GM12864 (cell line): ENCODE data around the gene ANKS1A.
A peak's percentile ranks its signal among the peaks of the same experiment; 100 is the strongest.

ENCODE experiments used
- DNase-seq: peaks from one replicate; pipeline ENCODE4 v3.0.0-alpha.2; 2011; ENCODE audit warnings: low read depth
- H3K4me3 ChIP-seq: 2 replicates; pipeline ENCODE4 v1.5.1; 2011; ENCODE audit warnings: mild to moderate bottlenecking, low read depth, low read length, control low read depth
- TF ChIP-seq, protein P1 (sequence below): IDR thresholded peaks from 2 replicates; pipeline ENCODE4 v1.5.1; 2011; ENCODE audit warnings: low read depth, mild to moderate bottlenecking, moderate library complexity, low read length, control low read depth, inconsistent platforms; ENCODE audit errors: missing control alignments

ANKS1A gene

DNA sequence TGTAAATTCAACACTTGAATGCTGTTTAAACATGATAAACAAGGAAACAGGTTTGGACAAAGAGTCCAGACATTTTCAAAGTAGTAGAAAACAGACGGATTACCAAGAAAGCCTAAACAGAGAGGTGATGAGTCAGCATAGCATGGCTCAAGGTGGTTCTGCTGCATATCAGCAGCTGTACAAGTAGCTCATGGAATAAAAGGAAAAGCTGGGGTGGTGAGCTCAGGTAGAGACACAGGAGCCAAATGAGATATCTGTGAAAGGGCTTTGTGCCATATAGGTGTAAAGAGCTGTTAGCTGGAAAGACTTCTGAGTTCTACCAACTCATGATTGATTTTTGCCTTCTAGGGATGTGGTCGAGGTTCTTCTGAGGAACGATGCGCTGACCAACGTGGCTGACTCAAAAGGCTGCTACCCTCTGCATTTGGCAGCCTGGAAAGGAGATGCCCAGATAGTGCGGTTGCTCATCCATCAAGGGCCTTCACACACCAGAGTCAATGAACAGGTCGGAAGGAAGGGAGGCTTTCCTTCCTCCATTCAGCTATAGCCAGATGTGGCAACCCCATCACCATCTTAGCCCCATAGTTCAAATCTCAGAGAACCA, 80.7 kb downstream of the ANKS1A start:
- TF ChIP-seq, protein P1, sequence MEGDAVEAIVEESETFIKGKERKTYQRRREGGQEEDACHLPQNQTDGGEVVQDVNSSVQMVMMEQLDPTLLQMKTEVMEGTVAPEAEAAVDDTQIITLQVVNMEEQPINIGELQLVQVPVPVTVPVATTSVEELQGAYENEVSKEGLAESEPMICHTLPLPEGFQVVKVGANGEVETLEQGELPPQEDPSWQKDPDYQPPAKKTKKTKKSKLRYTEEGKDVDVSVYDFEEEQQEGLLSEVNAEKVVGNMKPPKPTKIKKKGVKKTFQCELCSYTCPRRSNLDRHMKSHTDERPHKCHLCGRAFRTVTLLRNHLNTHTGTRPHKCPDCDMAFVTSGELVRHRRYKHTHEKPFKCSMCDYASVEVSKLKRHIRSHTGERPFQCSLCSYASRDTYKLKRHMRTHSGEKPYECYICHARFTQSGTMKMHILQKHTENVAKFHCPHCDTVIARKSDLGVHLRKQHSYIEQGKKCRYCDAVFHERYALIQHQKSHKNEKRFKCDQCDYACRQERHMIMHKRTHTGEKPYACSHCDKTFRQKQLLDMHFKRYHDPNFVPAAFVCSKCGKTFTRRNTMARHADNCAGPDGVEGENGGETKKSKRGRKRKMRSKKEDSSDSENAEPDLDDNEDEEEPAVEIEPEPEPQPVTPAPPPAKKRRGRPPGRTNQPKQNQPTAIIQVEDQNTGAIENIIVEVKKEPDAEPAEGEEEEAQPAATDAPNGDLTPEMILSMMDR: no peak
- DNase-seq: no peak
- no peak overlapping the region for H3K4me3 ChIP-seq

DNA sequence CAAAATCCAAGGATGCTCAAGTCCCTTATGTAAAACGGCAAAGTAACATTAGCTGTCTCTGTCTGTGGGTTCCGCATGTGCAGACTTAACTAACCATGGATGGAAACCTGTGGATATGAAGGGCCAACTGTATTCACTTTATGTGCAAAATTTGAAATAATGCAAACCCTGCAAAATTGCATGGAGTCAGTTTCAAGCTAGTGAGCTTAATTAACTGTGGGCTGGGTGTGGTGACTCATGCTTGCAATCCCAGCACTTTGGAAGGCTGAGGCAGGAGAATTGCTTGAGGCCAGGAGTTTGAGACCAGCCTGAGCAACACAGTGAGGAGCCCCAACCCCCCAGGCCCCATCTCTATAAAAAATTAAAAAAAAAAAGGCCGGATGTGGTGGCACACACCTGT, 81.4 kb downstream of the ANKS1A start:
- DNase-seq: no peak
- no peak overlapping the region for H3K4me3 ChIP-seq

DNA sequence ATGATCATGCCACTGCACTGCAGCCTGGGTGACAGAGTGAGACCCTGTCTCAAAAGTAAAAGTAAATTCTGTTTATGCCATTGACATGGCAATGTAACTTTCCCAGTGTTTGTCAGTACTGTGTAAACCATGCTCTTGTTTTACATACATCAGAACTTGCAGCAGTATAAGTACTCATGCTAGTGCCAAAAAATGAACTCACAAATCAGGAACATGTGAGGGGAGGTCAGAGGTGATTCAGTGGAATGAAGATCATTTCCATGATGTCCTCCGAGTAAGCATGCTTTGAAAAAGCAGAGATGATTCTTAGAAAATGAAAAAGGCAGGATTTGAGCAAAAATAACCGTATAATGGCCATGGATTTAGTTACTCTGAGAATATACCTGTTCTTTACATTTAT, 81.9 kb downstream of the ANKS1A start:
- TF ChIP-seq, protein P1: no peak
- DNase-seq: no peak
- no peak overlapping the region for H3K4me3 ChIP-seq

More for the DNA sequence above, 81.4 kb downstream of the ANKS1A start:
- TF ChIP-seq, protein P1: no peak

DNA sequence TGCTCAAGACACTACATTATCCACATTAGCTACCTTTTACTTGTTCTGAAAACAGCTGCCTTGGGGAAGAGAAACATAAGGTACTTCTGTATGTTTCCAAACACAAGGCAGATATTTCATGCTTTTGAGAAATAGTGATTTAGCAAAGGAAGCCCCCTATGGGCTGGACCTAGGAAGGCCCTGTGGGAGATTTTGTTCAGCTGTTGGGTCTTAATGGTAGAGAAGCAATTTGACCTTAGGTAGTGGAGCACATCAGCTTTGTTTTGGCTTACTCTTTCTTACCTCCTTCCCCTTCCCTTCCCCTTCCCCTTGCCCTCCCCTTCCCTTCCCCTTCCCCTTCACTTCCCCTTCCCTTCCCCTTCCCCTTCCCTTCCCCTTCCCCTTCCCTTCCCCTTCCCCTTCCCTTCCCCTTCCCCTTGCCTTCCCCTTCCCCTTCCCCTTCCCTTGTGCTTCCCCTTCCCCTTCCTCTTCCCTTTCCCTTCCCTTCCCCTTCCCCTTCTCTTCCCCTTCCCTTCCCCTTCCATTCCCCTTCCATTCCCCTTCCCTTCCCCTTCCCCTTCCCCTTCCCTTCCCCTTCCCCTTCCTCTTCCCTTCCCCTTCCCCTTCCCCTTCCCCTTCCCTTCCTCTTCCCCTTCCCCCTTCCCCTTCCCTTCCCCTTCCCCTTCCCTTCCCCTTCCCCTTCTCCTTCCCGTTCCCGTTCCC, 84.6 kb downstream of the ANKS1A start:
- no peak overlapping the region for H3K4me3 ChIP-seq
- TF ChIP-seq, protein P1: peak; percentile 28
- no peak for DNase-seq

DNA sequence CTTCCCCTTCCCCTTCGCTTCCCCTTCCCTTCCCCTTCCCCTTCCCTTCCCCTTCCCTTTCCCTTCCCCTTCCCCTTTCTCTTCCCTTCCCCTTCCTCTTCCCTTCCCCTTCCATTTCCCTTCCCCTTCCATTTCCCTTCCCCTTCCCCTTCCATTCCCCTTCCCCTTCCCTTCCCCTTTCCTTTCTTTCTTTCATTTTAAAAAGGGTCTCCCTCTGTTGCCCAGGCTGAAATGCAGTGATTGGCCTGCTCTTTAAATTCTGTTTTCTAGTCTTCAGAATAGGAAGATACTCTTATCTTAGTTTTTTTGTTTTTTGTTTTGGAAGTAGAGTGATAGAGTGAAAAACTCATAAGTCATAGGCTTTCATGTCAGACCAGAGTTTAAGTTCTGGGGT, 85.2 kb downstream of the ANKS1A start:
- TF ChIP-seq, protein P1: no peak

DNA sequence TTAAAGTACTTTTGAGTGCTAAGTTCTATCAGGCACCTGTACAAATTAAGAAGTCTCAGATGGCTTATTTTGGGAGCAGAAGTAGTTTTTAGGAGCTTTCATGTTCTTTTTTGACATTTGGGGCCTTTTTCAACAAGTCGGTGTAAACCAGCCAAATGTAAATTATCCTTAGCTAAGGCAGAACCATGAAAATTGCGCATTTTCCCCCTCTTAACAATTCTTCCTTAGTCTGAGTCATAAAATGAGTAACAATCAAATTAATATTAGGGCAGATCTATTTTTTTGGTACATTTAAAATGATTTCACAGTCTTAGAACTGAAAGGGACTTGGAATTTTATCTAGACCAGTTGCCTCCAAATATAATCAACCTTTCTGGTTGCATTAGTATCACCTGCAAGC, 87.2 kb downstream of the ANKS1A start:
- no peak overlapping the region for H3K4me3 ChIP-seq
- no peak for DNase-seq
- TF ChIP-seq, protein P1: no peak

More for the DNA sequence above, 85.2 kb downstream of the ANKS1A start:
- no peak overlapping the region for H3K4me3 ChIP-seq
- DNase-seq: no peak

DNA sequence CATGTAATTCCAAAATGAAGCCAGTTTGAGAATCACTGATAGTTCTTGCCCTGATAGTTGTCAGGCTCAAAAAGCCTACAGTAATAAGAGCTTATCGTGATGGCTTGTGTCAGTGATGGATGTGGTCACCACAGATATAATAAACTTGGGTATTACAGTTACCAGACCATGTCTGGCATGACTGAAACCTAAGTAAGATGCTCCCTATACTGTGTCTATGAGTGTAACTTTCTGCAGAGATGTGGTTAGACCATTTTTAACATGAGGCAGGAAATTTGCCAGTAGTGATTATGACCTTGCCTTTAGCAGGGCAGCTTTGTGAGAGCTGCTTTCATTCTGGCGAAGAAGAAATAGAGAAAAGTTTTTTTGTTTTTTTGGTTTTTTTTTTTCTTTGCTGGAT, 90.2 kb downstream of the ANKS1A start:
- no peak for DNase-seq
- TF ChIP-seq, protein P1: no peak

More for the DNA sequence above, 90.2 kb downstream of the ANKS1A start:
- no peak overlapping the region for H3K4me3 ChIP-seq
